Left ventricle myocardium inferior (tissue), 1 donor: Measurements from ENCODE around the gene SRP14. TPM values are rescaled to one million over a fixed set of nuclear protein-coding genes. Genes with fewer than 3 reads are reported as not detected.

Source experiments
- DNase-seq: peaks from one replicate; pipeline ENCODE4 v3.0.0-alpha.2; 2020
- H3K27ac ChIP-seq: fragments of 200-600 bp; replicated peaks from 2 replicates; pipeline ENCODE4 v1.8.0; 2021
- H3K27me3 ChIP-seq: fragments of 200-600 bp; 2 replicates; pipeline ENCODE4 v1.8.0; 2021; ENCODE audit warnings: low read depth
- H3K36me3 ChIP-seq: fragments of 200-600 bp; 2 replicates; pipeline ENCODE4 v1.8.0; 2021
- H3K4me1 ChIP-seq: fragments of 200-600 bp; 2 replicates; pipeline ENCODE4 v1.8.0; 2021
- H3K4me3 ChIP-seq: fragments of 200-600 bp; 2 replicates; pipeline ENCODE4 v1.8.0; 2021; ENCODE audit warnings: mild to moderate bottlenecking, moderate library complexity
- H3K9me3 ChIP-seq: fragments of 200-600 bp; replicated peaks from 2 replicates; pipeline ENCODE4 v1.8.0; 2021
- CTCF ChIP-seq: fragments of 200-600 bp; IDR thresholded peaks from 2 replicates; pipeline ENCODE4 v1.8.0; 2021; ENCODE audit warnings: antibody characterized with exemption, mild to moderate bottlenecking, borderline replicate concordance
- intact Hi-C: fragments of 100-400 bp; cut with micrococcal nuclease; formaldehyde crosslinking; loops from one replicate; pipeline ENCODE4 v1.11.0; 2022
- total RNA-seq: library from RNA; stranded (reverse); fragmentation: NEBNext Ultra II Directional; extraction: Animal tissue kit (Norgen Biotek cat#: 25700); gene quantifications from one replicate; pipeline ENCODE4 v1.2.1, GENCODE V29; 2021
- donor health status: DM: no; HTN: yes; CAD: no; lungs with severe emphysema.

SRP14 gene
- total RNA-seq, 1 donor from 2014 or later, result 240 TPM

- Histone ChIP-seq H3K4me1 (peaks cover 26% of the 10 kb centered on the region), H3K27ac (no peak overlapping the region), H3K9me3 (no peaks in the 10 kb centered on the region), H3K4me3 (no peak overlapping the region), H3K27me3 (no peaks in the 10 kb centered on the region), H3K36me3 (peaks cover 11% of the 10 kb centered on the region)
- DNase-seq, result no peak
- intact Hi-C loops, result no loop called here
- TF ChIP-seq CTCF, result no peak
Measured at GRCh38 chr15:40059821-40060220, 20.8 kb upstream of the SRP14 start.

- Histone ChIP-seq H3K27me3 (no peaks in the 10 kb centered on the region), H3K9me3 (no peaks in the 10 kb centered on the region), H3K27ac (no peak overlapping the region)
Measured at GRCh38 chr15:40058476-40059140, 19.6 kb upstream of the SRP14 start.

GRCh38 chr15:40055576-40056293 is 16.8 kb upstream of the SRP14 start:
- H3K27ac ChIP-seq, result peak overlapping the region; percentile 66
- TF ChIP-seq CTCF, result no peak
- H3K4me3 ChIP-seq, result no peak overlapping the region
- peak; percentile 80 for DNase-seq
- intact Hi-C loops, result no loop called here
- H3K36me3 ChIP-seq, result peaks cover 15% of the 10 kb centered on the region
- H3K4me1 ChIP-seq, result peaks cover 36% of the 10 kb centered on the region
- H3K9me3 ChIP-seq, result no peaks in the 10 kb centered on the region
- no peaks in the 10 kb centered on the region for H3K27me3 ChIP-seq

More at GRCh38 chr15:40058476-40059140, 19.6 kb upstream of the SRP14 start:
- intact Hi-C loops, result no loop called here
- Histone ChIP-seq H3K36me3 (peaks cover 11% of the 10 kb centered on the region), H3K4me3 (no peak overlapping the region), H3K4me1 (peaks cover 31% of the 10 kb centered on the region)
- DNase-seq, result no peak
- TF ChIP-seq CTCF, result no peak

GRCh38 chr15:40054855-40055575 is 16.0 kb upstream of the SRP14 start:
- Histone ChIP-seq H3K27me3 (no peaks in the 10 kb centered on the region), H3K9me3 (no peaks in the 10 kb centered on the region), H3K36me3 (peaks cover 12% of the 10 kb centered on the region), H3K4me1 (peaks cover 38% of the 10 kb centered on the region), H3K27ac (peak overlapping the region; percentile 66), H3K4me3 (no peak overlapping the region)
- no peak for DNase-seq
- no peak for TF ChIP-seq CTCF
- intact Hi-C loops, result no loop called here

- DNase-seq, result no peak
- Histone ChIP-seq H3K4me3 (no peak overlapping the region), H3K9me3 (no peaks in the 10 kb centered on the region), H3K36me3 (peaks cover 12% of the 10 kb centered on the region), H3K4me1 (peaks cover 43% of the 10 kb centered on the region), H3K27ac (no peak overlapping the region), H3K27me3 (no peaks in the 10 kb centered on the region)
- intact Hi-C loops, result no loop called here
- TF ChIP-seq CTCF, result no peak
Measured at GRCh38 chr15:40054605-40054854, 15.5 kb upstream of the SRP14 start.
